Thyroid gland (tissue), 4 donors: ENCODE measurements around the gene NECTIN2.

Source experiments
- POLR2A ChIP-seq, 2 donors: fragments of 450-650 bp; IDR thresholded peaks; one replicate each; pipeline ENCODE4 v1.6.1; 2017; ENCODE audit warnings: antibody characterized with exemption in 2 of 2, mild to moderate bottlenecking in 2 of 2, moderate library complexity in 1 of 2
- TF ChIP-seq, protein P1 (sequence below), 6 experiments: fragments of 200-600 bp in 3 of 6; fragments of 450-650 bp in 3 of 6; sonication (generic) in 3 of 6; IDR thresholded peaks; one replicate each; pipeline ENCODE4 v1.5.1; 2016 to 2019; ENCODE audit warnings: antibody characterized with exemption in 6 of 6, mild to moderate bottlenecking in 2 of 6, inconsistent platforms in 1 of 6, moderate library complexity in 1 of 6

DNA sequence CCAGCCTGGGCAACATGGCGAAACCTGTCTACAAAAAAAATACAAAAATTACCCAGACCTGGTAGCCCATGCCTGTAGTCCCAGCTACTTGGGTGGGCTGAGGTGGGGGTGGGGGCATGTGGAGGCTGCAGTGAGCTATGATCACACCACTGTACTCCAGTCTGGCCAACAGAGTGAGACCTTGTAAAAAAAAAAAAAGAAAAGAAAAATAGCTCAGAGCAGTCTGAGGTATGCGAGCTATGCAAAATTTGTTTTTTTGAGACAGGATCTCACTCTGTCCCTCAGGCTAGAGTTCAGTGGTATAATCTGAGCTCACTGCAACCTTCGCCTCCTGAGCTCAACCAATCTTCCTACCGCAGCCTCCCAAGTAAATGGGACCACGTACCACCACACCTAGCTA, 37.8 kb downstream of the NECTIN2 start:
- TF ChIP-seq, protein P1, sequence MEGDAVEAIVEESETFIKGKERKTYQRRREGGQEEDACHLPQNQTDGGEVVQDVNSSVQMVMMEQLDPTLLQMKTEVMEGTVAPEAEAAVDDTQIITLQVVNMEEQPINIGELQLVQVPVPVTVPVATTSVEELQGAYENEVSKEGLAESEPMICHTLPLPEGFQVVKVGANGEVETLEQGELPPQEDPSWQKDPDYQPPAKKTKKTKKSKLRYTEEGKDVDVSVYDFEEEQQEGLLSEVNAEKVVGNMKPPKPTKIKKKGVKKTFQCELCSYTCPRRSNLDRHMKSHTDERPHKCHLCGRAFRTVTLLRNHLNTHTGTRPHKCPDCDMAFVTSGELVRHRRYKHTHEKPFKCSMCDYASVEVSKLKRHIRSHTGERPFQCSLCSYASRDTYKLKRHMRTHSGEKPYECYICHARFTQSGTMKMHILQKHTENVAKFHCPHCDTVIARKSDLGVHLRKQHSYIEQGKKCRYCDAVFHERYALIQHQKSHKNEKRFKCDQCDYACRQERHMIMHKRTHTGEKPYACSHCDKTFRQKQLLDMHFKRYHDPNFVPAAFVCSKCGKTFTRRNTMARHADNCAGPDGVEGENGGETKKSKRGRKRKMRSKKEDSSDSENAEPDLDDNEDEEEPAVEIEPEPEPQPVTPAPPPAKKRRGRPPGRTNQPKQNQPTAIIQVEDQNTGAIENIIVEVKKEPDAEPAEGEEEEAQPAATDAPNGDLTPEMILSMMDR (IDR thresholded peaks at IDR 0.05) = no peak
- no peak for TF ChIP-seq POLR2A (IDR thresholded peaks at IDR 0.05)
